B cell (primary cell): Measurements from ENCODE around the gene LIG4. TPM values are rescaled to one million over a fixed set of nuclear protein-coding genes. Genes with fewer than 3 reads are reported as not detected.
A peak's percentile ranks its signal among the peaks of the same experiment; 100 is the strongest.

Source experiments
- ATAC-seq: fragments of 200-7000 bp; cut with Tn5 transposase; one replicate; pipeline ENCODE4 v1.10.0; 2021; ENCODE audit warnings: low read depth, mild to moderate bottlenecking, moderate number of reproducible peaks, moderate library complexity
- CTCF ChIA-PET: fragments of 350-600 bp; sonication (Branson Sonifier 250); formaldehyde crosslinking; loops from one replicate; lab custom pipeline; 2021; ENCODE audit warnings: antibody characterized with exemption, inconsistent platforms; lab: Charles Lee
- POLR2A ChIA-PET: fragments of 350-600 bp; sonication (Branson Sonifier 250); formaldehyde crosslinking; loops from one replicate; lab custom pipeline; 2021; ENCODE audit warnings: antibody characterized with exemption; lab: Charles Lee
- DNase-seq: peaks from one replicate; pipeline ENCODE4 v3.0.0; 2013
- H2AFZ ChIP-seq: 2 replicates; pipeline ENCODE4 v1.6.1; 2012; ENCODE audit warnings: mild to moderate bottlenecking, low read depth, low read length; ENCODE audit not compliant: insufficient read depth, poor library complexity, severe bottlenecking
- H3K27ac ChIP-seq, 2 donors: 1 replicate in 1 of 2; 2 replicates in 1 of 2; pipeline ENCODE4 v1.5.1; 2012 to 2013; ENCODE audit warnings: low read length in 2 of 2, mild to moderate bottlenecking in 2 of 2, moderate library complexity in 1 of 2
- H3K27me3 ChIP-seq, 4 experiments: fragments of 200-600 bp in 1 of 4; sonication (generic) in 1 of 4; replicated peaks in 1 of 4; 1 replicate in 2 of 4; 2 replicates in 2 of 4; pipeline versions ENCODE4 v1.6.1 to v1.7.0; 2013 to 2016; ENCODE audit warnings: low read length in 3 of 4, mild to moderate bottlenecking in 2 of 4, mixed read lengths in 1 of 4, moderate library complexity in 1 of 4; ENCODE audit not compliant: insufficient read depth in 4 of 4, control insufficient read depth in 3 of 4; ENCODE audit errors: control extremely low read depth in 1 of 4
- H3K36me3 ChIP-seq, 2 experiments: replicated peaks in 1 of 2; 1 replicate in 1 of 2; 2 replicates in 1 of 2; pipeline versions ENCODE4 v1.6.1 to v1.7.1; 2013; ENCODE audit warnings: low read length in 1 of 2; ENCODE audit not compliant: insufficient read depth in 2 of 2, control insufficient read depth in 1 of 2; ENCODE audit errors: control extremely low read depth in 1 of 2, extremely low read depth in 1 of 2
- H3K4me1 ChIP-seq, 2 donors: fragments of 200-600 bp in 1 of 2; sonication (generic) in 1 of 2; 1 replicate in 1 of 2; 2 replicates in 1 of 2; pipeline versions ENCODE4 v1.5.1 to v1.6.1; 2013 to 2017; ENCODE audit warnings: low read length in 2 of 2; ENCODE audit not compliant: control insufficient read depth in 2 of 2, insufficient read depth in 2 of 2
- H3K4me2 ChIP-seq: replicated peaks from 2 replicates; pipeline ENCODE3; 2012; ENCODE audit warnings: mild to moderate bottlenecking, low read depth, low read length; ENCODE audit not compliant: poor library complexity, severe bottlenecking
- H3K4me3 ChIP-seq, 5 experiments: fragments of 200-600 bp in 1 of 5; sonication (generic) in 1 of 5; 1 replicate in 3 of 5; 2 replicates in 2 of 5; pipeline versions ENCODE4 v1.5.1 to v1.7.0; 2011 to 2016; ENCODE audit warnings: low read length in 4 of 5, mild to moderate bottlenecking in 4 of 5, low read depth in 2 of 5, control low read depth in 1 of 5, moderate library complexity in 1 of 5; ENCODE audit not compliant: insufficient read depth in 1 of 5; ENCODE audit errors: control extremely low read depth in 1 of 5, extremely low read depth in 1 of 5
- H3K79me2 ChIP-seq: fragments of 200-600 bp; sonication (generic); one replicate; pipeline ENCODE4 v1.6.0; 2016; ENCODE audit warnings: low read length; ENCODE audit not compliant: control insufficient read depth, insufficient read depth
- H3K9ac ChIP-seq: fragments of 200-600 bp; sonication (generic); 2 replicates; pipeline ENCODE4 v1.6.1; 2017; ENCODE audit warnings: mild to moderate bottlenecking, low read length, moderate library complexity
- H3K9me3 ChIP-seq, 3 donors: one replicate each; pipeline versions ENCODE4 v1.6.1 to v1.7.1; 2013; ENCODE audit warnings: low read length in 2 of 3; ENCODE audit not compliant: control insufficient read depth in 2 of 3, insufficient read depth in 1 of 3; ENCODE audit errors: control extremely low read depth in 1 of 3
- H4K20me1 ChIP-seq: 2 replicates; pipeline ENCODE4 v1.6.0; 2012; ENCODE audit warnings: mild to moderate bottlenecking, low read length; ENCODE audit not compliant: insufficient read depth, control insufficient read depth, poor library complexity, severe bottlenecking
- H3K27ac Mint-ChIP-seq: one replicate; pipeline ENCODE4 v1.8.0; 2021; ENCODE audit warnings: mixed read lengths
- H3K27me3 Mint-ChIP-seq: one replicate; pipeline ENCODE4 v1.8.0; 2021; ENCODE audit warnings: mixed read lengths
- H3K4me1 Mint-ChIP-seq: one replicate; pipeline ENCODE4 v1.8.0; 2021; ENCODE audit warnings: mixed read lengths
- H3K4me3 Mint-ChIP-seq: one replicate; pipeline ENCODE4 v1.8.0; 2021; ENCODE audit warnings: mixed read lengths
- H3K9me3 Mint-ChIP-seq: one replicate; pipeline ENCODE4 v1.8.0; 2022; ENCODE audit warnings: mixed read lengths; ENCODE audit not compliant: insufficient read depth
- CTCF ChIP-seq: fragments of 200-600 bp; IDR thresholded peaks from one replicate; pipeline ENCODE4 v1.8.0; 2022; ENCODE audit warnings: antibody characterized with exemption, mild to moderate bottlenecking
- EZH2 ChIP-seq: IDR thresholded peaks from 2 replicates; pipeline ENCODE4 v1.6.1; 2012; ENCODE audit warnings: borderline replicate concordance, low read depth, mild to moderate bottlenecking, moderate library complexity, low read length; ENCODE audit not compliant: insufficient read depth, poor library complexity, severe bottlenecking
- WGBS: methylation state at CpG from one replicate; pipeline ENCODE4 v1.1.5; 2013; ENCODE audit warnings: missing lambda C conversion rate; ENCODE audit not compliant: insufficient coverage; 5-methylcytosine and 5-hydroxymethylcytosine counted together
- intact Hi-C: fragments of 100-400 bp; cut with micrococcal nuclease; formaldehyde crosslinking; loops from one replicate; pipeline ENCODE4 v1.10.0; 2022
- polyA plus RNA-seq: library from polyadenylated mRNA; depleted of rRNA; stranded (reverse); fragments of >200 nt; gene quantifications from 2 replicates; pipeline ENCODE4 v1.2.3, GENCODE V29; 2012
- total RNA-seq, 2 donors: library from RNA; stranded (reverse); fragments of 120-200 nt in 1 of 2; gene quantifications; 1 replicate in 1 of 2; 2 replicates in 1 of 2; pipeline versions ENCODE4 v1.2.3 to v1.2.4, GENCODE V29; 2013 to 2022

The LIG4 gene
- total and polyA plus RNA-seq, 2 donors (not counting 1 experiment from before 2014, with no cell fraction given) = 6.6 to 22.3 TPM

GRCh38 chr13:108230377-108230776, 15.0 kb upstream of the LIG4 start:
- H3K9ac ChIP-seq = no peak overlapping the region
- no peaks in the 10 kb centered on the region for H3K9me3 Mint-ChIP-seq
- no peak overlapping the region for H3K4me3 Mint-ChIP-seq
- H3K27ac ChIP-seq = no peak overlapping the region
- H3K27me3 ChIP-seq = no peaks in the 10 kb centered on the region
- H3K4me1 Mint-ChIP-seq = peaks cover 30% of the 10 kb centered on the region
- H3K27me3 Mint-ChIP-seq = no peaks in the 10 kb centered on the region
- peaks cover 8% of the 10 kb centered on the region for H4K20me1 ChIP-seq
- no peak for TF ChIP-seq CTCF
- ChIA-PET CTCF (interaction anchor here (0.9 kb wide), 1 partner anchor 9 kb away, joined by 3 read pairs; no protein-coding TSS in a partner anchor), POLR2A (no interaction called here)
- peaks cover 8 to 16% of the 10 kb centered on the region in 2 experiments for H3K36me3 ChIP-seq
- DNase-seq (no peak), ATAC-seq (no peak)
- peaks cover 11 to 14% of the 10 kb centered on the region in 2 donors for H3K4me1 ChIP-seq
- no peak overlapping the region for H3K27ac Mint-ChIP-seq
- intact Hi-C loops = no loop called here
- H2AFZ ChIP-seq = no peak overlapping the region
- no peaks in the 10 kb centered on the region for H3K9me3 ChIP-seq
- H3K79me2 ChIP-seq = peaks cover 43% of the 10 kb centered on the region
- H3K4me3 ChIP-seq = no peak overlapping the region
- no peak overlapping the region for H3K4me2 ChIP-seq

GRCh38 chr13:108227651-108228272, 12.4 kb upstream of the LIG4 start:
- intact Hi-C loops = loop anchor here (2.0 to 5.0 kb wide), 4 partner anchors 17 to 1660 kb away; partner anchors contain the start of gene ARGLU1
- no peaks in the 10 kb centered on the region for H3K27me3 Mint-ChIP-seq

More at GRCh38 chr13:108227651-108228272, 12.4 kb upstream of the LIG4 start:
- Histone ChIP-seq H3K9ac (no peak overlapping the region), H4K20me1 (peaks cover 8% of the 10 kb centered on the region), H3K79me2 (peaks cover 37% of the 10 kb centered on the region), H3K9me3 (no peaks in the 10 kb centered on the region), H3K27ac (no peak overlapping the region), H2AFZ (no peak overlapping the region), H3K4me3 (no peak overlapping the region), H3K36me3 (peaks cover 8 to 11% of the 10 kb centered on the region in 2 experiments), H3K4me1 (peaks cover 16 to 22% of the 10 kb centered on the region in 2 donors), H3K4me2 (no peak overlapping the region), H3K27me3 (no peaks in the 10 kb centered on the region)
- ATAC-seq (peak; percentile 58), DNase-seq (peak; percentile 62)
- WGBS = no CpG with 5 or more reads among the region's 1 CpG
- ChIA-PET CTCF (interaction anchor here (0.7 kb wide), 2 partner anchors 9 to 13 kb away, joined by 3 to 4 read pairs; partner anchors contain the start of genes ABHD13 and LIG4), POLR2A (no interaction called here)
- TF ChIP-seq EZH2 (no peak), CTCF (peak; percentile 93)
- no peak overlapping the region for H3K27ac Mint-ChIP-seq
- H3K4me3 Mint-ChIP-seq = no peak overlapping the region
- H3K9me3 Mint-ChIP-seq = no peaks in the 10 kb centered on the region
- peaks cover 49% of the 10 kb centered on the region for H3K4me1 Mint-ChIP-seq
